NCI-H2171 treated with DMSO at 0.1 percent for 48 hours (cell line): Measurements from ENCODE around the gene IL22RA2.

ENCODE experiments used
- DNase-seq: peaks from one replicate; lab custom pipeline; 2025; lab: John Stamatoyannopoulos, UW

Gene IL22RA2

GRCh38 chr6:137167702-137168377, 5.6 kb downstream of the IL22RA2 start:
- no peak for DNase-seq

DNA sequence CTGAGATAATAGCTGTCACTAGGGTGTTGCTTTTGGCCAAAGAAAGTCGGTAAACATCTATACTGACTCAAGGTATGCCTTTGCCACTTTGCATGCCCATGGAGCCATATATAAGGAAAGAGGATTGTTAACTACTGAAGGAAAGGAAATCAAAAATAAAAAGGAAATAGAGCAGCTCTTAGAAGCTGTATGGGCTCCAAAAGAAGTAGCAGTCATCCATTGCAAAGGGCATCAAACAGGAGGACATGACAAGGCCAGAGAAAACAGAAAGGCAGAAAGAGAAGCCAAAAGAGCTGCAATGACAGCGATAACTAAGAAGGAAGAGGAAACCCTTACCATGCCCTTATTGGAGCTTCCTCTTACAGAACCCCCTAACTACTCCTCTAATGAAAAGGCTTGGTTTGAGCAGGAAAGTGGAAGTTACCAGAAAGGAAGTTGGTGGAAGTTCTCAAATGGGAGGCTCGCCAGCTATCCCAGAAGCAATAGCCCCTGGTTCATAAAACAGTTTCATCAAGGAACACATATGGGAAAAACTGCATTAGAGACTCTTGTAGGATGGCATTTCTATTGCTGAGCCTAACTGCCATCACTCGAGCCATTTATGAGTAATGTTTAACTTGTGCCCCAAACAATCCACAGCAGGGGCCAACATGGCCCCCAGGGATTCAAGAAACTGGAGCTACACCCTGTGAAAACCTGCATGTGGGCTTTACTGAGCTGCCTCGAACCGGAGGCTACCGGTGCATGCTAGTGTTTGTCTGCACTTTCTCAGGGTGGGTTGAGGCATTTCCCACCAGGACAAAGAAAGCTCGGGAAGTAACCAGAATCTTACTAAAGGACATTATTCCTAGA, 7.0 kb downstream of the IL22RA2 start:
- no peak for DNase-seq

GRCh38 chr6:137165375-137166246, 7.8 kb downstream of the IL22RA2 start:
- DNase-seq, result no peak

DNA sequence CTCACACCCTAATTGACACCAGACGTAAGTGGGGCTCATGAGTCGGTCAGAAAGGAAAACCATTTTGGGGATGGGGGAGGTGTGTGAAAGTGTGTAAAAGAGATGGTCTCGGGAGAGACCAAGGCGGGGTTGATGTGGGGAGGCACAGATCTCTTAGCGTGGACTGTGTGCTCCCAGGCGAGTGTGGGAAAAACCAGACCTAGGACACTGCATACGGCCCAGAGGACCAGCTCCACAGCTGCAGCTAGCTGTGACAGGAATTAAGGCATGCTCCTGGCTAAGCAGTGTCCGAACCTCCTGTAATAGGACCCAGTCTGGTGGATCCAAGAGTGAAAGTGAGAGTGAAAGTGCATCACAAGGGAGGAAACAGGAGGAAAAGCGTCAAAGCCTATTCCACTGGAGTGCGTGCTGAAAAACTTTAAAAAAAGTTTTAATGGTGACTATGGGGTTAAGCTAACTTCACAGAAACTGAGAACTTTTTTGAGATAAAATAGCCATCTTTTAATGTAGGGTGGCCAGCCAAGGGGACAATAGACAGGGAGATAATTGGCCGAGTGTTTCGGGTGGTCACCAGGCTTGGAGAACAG, 9.6 kb downstream of the IL22RA2 start:
- DNase-seq, result no peak

DNA sequence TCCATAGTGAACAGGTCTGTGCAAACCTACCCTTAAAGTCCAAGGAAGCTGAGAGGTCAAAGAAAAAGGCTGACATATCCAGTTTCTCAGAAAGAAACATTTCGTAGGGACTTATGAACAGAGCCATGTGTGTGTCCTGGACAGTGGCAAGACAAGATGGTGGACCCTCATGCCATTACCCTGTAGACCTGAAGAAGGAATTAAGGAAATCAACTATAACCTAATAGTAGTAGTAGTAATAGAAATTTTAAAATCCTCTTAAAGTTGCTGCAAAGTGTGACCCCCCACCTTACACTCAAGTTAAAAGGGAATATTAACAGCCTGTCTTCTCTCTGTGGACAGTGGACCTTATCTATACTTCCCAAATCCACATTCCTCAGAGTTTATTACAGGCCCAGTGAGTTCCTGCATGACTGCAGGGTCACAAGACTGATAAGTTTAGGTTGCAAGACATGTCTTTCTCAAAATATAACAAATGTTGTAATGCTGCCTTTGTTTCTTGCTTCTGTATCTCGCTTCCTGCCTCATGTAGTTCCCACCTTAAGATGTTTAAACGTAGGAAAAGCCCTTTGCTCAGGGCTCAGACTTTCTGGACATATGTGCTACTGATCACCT, 10.6 kb downstream of the IL22RA2 start:
- DNase-seq, result no peak

GRCh38 chr6:137161949-137162348, 11.5 kb downstream of the IL22RA2 start:
- no peak for DNase-seq

DNA sequence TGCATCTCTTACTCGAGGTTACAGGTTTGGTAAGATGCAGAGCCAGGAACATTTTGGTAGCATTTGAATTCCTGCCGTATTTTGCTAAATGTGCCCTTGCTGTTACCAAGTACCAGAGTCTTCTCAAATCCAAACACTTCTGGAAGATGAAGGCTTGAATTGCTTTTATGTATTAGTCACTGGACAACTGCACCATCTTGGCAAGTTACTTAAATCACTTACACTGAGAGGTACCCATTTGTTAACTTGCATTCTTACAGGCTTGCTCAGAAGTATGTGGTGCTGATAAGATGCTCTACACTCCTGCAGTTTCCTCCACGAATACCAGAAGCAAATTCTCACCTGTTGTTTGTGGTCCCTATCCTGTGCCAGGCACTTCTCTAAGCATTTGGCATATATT, 12.7 kb downstream of the IL22RA2 start:
- no peak for DNase-seq

GRCh38 chr6:137159912-137160311, 13.5 kb downstream of the IL22RA2 start:
- DNase-seq, result no peak

GRCh38 chr6:137157601-137158000, 15.8 kb downstream of the IL22RA2 start:
- DNase-seq, result peak; percentile 28

DNA sequence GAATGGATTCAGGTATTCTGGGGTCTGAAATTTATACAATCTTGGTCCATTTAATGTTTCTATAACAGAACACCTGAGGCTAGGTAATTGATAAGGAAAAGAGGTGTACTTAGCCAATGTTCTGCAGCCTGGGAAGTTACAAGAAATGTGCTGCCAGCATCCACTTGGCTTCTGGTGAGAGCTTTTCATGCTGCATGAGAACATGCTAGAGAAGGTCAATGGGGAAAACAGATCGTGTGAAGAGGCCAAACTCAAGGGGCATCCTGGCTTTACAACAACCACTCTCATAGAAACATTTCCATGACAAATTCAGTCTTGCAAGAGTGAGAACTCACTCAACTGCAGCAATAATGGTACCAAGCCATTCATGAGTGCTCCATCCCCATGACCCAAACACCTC, 16.8 kb downstream of the IL22RA2 start:
- no peak for DNase-seq

GRCh38 chr6:137155830-137156229, 17.6 kb downstream of the IL22RA2 start:
- DNase-seq, result no peak

DNA sequence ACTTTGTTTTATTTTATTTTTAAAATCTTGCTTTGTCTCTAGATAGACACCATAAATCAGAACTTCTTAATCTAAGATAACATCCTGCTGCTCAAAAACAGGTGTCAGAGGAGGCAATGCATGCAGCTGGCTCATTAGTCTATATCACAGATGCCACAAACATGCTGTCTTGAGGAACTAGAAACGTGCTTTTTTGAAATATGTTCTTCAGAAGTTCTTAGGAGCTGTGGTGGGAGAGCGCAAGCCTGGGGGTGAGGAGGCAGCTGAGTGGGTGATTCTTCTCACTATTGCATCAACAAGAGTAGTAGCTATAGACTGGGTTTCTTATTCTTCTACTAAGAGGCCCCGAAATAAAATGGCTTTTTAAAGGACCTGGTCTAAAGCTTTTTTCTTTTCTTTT, 23.4 kb downstream of the IL22RA2 start:
- no peak for DNase-seq

DNA sequence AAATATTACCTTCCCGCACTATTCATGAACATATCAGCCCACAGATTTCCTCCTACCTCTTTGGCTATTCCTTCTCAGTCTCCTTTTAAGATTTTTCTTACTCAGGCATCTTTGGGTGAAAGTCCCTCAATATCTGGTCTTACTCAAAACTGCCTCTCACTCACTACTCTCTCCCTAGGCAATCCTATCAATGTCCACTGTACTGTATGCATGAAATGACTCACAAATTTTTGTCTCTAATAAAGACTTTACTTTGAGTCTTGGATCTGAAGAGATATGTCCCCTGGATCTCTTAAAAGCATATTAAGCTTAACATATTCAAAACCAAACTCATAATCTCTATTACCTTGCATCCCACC, 24.4 kb downstream of the IL22RA2 start:
- DNase-seq, result no peak

- DNase-seq, result no peak
These were observed 25.0 kb downstream of the IL22RA2 start for GRCh38 chr6:137148306-137149034.

- DNase-seq, result no peak
These were observed 26.2 kb downstream of the IL22RA2 start for GRCh38 chr6:137147195-137147594.

GRCh38 chr6:137146206-137146605, 27.2 kb downstream of the IL22RA2 start:
- DNase-seq, result no peak

DNA sequence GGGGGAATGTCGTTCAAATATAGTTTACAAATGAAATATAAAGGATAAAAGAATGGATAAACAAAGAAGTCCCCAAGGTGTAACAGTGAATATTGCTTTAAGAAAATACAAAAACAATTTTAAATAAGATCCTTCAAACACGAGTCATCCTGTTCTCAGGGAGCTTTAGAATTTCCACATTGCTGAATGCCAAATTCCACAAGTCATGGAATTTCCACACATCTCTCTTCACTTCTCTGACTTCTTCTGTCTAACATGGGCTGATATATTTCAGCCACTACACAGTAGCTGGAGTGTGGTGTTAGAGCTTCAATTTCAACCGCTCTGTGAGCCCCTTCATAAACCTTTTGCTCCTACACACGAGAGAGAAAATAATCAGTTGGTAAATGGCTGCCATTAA, 28.0 kb downstream of the IL22RA2 start:
- DNase-seq, result no peak

DNA sequence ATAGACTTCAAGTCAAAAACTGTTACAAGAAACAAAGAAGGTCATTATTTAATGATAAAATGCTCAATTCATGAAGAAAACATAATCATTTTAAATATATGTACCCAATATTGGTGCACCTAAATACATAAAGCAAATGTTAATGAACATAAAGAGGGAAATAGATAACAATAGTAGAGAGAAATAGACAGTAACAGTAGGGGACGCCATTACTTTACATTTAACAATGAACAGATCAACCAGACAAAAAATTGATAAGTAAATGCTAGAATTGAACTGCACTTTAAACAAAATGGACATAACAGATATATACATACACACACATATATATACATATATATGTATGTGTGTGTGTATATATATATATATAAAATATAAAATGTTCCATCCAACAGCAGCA, 37.4 kb downstream of the IL22RA2 start:
- no peak for DNase-seq

- no peak for DNase-seq
These were observed 39.0 kb downstream of the IL22RA2 start for GRCh38 chr6:137134483-137134882.

- no peak for DNase-seq
These were observed 40.3 kb downstream of the IL22RA2 start for GRCh38 chr6:137133122-137133521.

DNA sequence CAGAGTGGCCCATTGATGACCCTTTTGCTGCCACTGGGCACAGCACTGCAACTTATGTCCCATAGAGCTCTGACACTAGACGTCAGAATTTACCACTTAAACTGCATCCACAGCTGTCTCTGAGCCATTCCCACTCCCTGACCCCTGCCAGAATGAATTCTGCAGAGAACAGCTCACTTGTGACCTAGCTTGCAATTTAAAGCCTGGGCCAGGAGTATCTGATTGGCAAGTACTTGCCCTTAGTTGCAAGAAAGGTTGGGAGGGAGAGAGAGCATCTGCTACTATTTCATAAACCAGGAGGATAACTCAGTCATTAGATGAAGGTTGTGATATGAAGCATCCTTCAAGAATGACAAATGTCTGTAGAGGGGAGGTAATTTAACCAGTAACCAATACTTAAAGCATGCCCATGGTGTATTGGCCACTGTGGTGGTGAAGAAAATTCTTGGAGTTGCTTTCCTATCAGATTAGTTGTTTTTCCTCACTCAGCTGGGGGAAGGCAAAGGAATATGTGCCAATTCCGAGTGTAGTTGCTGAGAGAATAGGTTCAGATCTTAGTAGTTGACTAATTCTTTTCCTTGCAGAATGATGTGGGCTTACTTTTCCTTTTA, 46.5 kb downstream of the IL22RA2 start:
- DNase-seq, result no peak
